Thyroid gland (tissue), 4 donors: ENCODE results near the gene FOXN4.

Experiments used
- POLR2A ChIP-seq, 2 donors: fragments of 450-650 bp; IDR thresholded peaks; one replicate each; pipeline ENCODE4 v1.6.1; 2017; ENCODE audit warnings: antibody characterized with exemption in 2 of 2, mild to moderate bottlenecking in 2 of 2, moderate library complexity in 1 of 2
- TF ChIP-seq, protein P1 (sequence below), 6 experiments: fragments of 200-600 bp in 3 of 6; fragments of 450-650 bp in 3 of 6; sonication (generic) in 3 of 6; IDR thresholded peaks; one replicate each; pipeline ENCODE4 v1.5.1; 2016 to 2019; ENCODE audit warnings: antibody characterized with exemption in 6 of 6, mild to moderate bottlenecking in 2 of 6, inconsistent platforms in 1 of 6, moderate library complexity in 1 of 6

DNA sequence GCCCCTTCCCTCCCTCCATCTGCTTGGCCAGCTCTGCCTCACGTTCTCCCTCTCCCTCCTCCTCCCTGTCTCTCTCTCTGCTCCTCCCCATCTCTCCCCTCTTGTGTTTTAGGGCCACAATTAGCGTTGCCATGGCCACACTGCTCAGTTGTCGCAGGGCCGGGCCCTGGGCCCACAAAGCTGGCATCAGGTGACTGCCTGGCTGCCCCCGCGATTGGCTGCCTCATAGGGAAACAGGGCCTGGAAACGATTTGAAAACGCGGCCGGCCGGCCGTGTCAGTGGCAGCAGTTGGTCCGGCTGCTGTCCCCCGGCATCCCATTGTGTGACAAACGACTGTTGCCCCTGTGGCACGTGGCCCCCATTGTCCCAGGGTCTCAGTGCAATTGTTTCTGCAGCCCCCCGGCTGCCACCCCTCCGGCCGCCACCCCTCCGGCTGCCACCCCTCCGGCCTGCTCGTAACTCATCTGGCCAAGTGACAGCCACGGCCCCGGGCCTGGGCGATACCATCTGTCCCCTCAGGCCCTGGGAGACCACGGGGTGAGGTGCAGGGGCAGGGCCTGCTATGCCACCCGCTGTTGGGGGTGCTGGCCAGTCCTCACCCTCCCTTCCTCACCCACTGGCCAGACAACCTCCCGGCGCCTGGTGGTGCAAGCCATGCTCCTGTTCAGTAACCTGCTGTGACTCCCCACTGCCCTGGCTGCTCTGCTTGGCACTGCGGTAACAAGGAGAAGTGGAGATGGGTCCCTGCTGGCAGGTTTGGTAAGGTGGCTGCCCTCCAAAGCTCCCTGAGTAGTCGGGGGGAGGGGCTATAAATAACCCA, 17.4 kb downstream of the FOXN4 start:
- TF ChIP-seq POLR2A (IDR thresholded peaks at IDR 0.05): no peak
- TF ChIP-seq, protein P1, sequence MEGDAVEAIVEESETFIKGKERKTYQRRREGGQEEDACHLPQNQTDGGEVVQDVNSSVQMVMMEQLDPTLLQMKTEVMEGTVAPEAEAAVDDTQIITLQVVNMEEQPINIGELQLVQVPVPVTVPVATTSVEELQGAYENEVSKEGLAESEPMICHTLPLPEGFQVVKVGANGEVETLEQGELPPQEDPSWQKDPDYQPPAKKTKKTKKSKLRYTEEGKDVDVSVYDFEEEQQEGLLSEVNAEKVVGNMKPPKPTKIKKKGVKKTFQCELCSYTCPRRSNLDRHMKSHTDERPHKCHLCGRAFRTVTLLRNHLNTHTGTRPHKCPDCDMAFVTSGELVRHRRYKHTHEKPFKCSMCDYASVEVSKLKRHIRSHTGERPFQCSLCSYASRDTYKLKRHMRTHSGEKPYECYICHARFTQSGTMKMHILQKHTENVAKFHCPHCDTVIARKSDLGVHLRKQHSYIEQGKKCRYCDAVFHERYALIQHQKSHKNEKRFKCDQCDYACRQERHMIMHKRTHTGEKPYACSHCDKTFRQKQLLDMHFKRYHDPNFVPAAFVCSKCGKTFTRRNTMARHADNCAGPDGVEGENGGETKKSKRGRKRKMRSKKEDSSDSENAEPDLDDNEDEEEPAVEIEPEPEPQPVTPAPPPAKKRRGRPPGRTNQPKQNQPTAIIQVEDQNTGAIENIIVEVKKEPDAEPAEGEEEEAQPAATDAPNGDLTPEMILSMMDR (IDR thresholded peaks at IDR 0.05): no peak
